OCI-LY7 (cell line): Measurements from ENCODE around the gene RAD51B. TPM values are rescaled to one million over a fixed set of nuclear protein-coding genes. Genes with fewer than 3 reads are reported as not detected.

Experiments
- BruUV-seq: library from RNA; stranded (reverse); fragments of 400-500 nt; replicated peaks from 2 replicates; lab custom pipeline; 2021; lab: Mats Ljungman, UMichigan
- CTCF ChIA-PET: fragments of 300-600 bp; sonication (Branson Sonifier 250); formaldehyde crosslinking; loops from one replicate; lab custom pipeline; 2022; ENCODE audit warnings: antibody characterized with exemption; ENCODE audit not compliant: unreplicated experiment; lab: Charles Lee
- POLR2A ChIA-PET: fragments of 300-600 bp; sonication (Branson Sonifier 250); formaldehyde crosslinking; loops from one replicate; lab custom pipeline; 2022; ENCODE audit warnings: antibody characterized with exemption; lab: Charles Lee
- DNase-seq: peaks from one replicate; pipeline ENCODE4 v3.0.0-alpha.2; 2015; ENCODE audit warnings: low spot score
- H2AFZ ChIP-seq: fragments of 200-600 bp; sonication (generic), shearing (Covaris generic); 2 replicates; pipeline ENCODE4 v1.6.1; 2014; ENCODE audit warnings: mild to moderate bottlenecking, antibody characterized with exemption, low read length, moderate library complexity
- H3K27ac ChIP-seq: fragments of 200-600 bp; sonication (generic); 2 replicates; pipeline ENCODE4 v1.5.1; 2014; ENCODE audit warnings: mixed run types, low read depth, mild to moderate bottlenecking, moderate library complexity, low read length, inconsistent platforms; ENCODE audit not compliant: poor library complexity, severe bottlenecking
- H3K36me3 ChIP-seq: fragments of 200-600 bp; sonication (generic); 2 replicates; pipeline ENCODE4 v1.6.1; 2014; ENCODE audit warnings: mild to moderate bottlenecking, antibody characterized with exemption, low read length, moderate library complexity, mixed read lengths; ENCODE audit not compliant: insufficient read depth
- H3K4me1 ChIP-seq: fragments of 200-600 bp; sonication (generic); 2 replicates; pipeline ENCODE4 v1.5.1; 2014; ENCODE audit warnings: mild to moderate bottlenecking, low read length; ENCODE audit not compliant: insufficient read depth, poor library complexity, severe bottlenecking
- H3K4me2 ChIP-seq: fragments of 200-600 bp; sonication (generic); 2 replicates; pipeline ENCODE4 v1.6.1; 2014; ENCODE audit warnings: mild to moderate bottlenecking, low read length
- H3K4me3 ChIP-seq: fragments of 200-600 bp; sonication (generic); 2 replicates; pipeline ENCODE4 v1.5.1; 2014; ENCODE audit warnings: mild to moderate bottlenecking, low read depth, low read length; ENCODE audit not compliant: poor library complexity, severe bottlenecking
- H3K79me2 ChIP-seq: fragments of 200-600 bp; sonication (generic); 2 replicates; pipeline ENCODE4 v1.6.1; 2016; ENCODE audit warnings: low read depth, mild to moderate bottlenecking, low read length, moderate library complexity, mixed read lengths; ENCODE audit not compliant: insufficient read depth
- H3K9me2 ChIP-seq: fragments of 200-600 bp; sonication (generic); 2 replicates; pipeline ENCODE4 v1.6.1; 2016; ENCODE audit warnings: mild to moderate bottlenecking, low read length, mixed read lengths; ENCODE audit not compliant: insufficient read depth
- H3K9me3 ChIP-seq: fragments of 200-600 bp; sonication (generic); 2 replicates; pipeline ENCODE4 v1.6.1; 2014; ENCODE audit warnings: mild to moderate bottlenecking, mixed run types, low read length, mixed read lengths
- H4K20me1 ChIP-seq: fragments of 200-600 bp; sonication (generic); 2 replicates; pipeline ENCODE4 v1.6.1; 2014; ENCODE audit warnings: mild to moderate bottlenecking, antibody characterized with exemption, low read length, moderate library complexity, mixed read lengths; ENCODE audit not compliant: insufficient read depth
- CTCF ChIP-seq: fragments of 200-600 bp; sonication (generic); conservative IDR thresholded peaks from 2 replicates; pipeline ENCODE4 v1.5.1; 2014; ENCODE audit warnings: mild to moderate bottlenecking, antibody characterized with exemption, low read length, moderate library complexity, mixed read lengths
- EZH2phosphoT487 ChIP-seq: fragments of 200-600 bp; sonication (generic); IDR thresholded peaks from 2 replicates; pipeline ENCODE4 v1.6.1; 2018; ENCODE audit warnings: low read depth, borderline replicate concordance, mild to moderate bottlenecking, mixed run types, antibody characterized with exemption, low read length, moderate library complexity, mixed read lengths
- intact Hi-C: fragments of 100-400 bp; cut with micrococcal nuclease; formaldehyde crosslinking; loops from one replicate; pipeline ENCODE4 v1.10.0; 2022; ENCODE audit not compliant: unreplicated experiment
- total RNA-seq, 2 experiments: library from RNA; depleted of rRNA in 1 of 2; stranded (reverse); fragments of >200 nt in 1 of 2; shearing (Covaris generic) in 1 of 2; gene quantifications; 2 replicates each; pipeline ENCODE4 v1.2.3, GENCODE V29; 2014 to 2022

RAD51B gene
- total RNA-seq, 2 experiments from 2014 or later, result 41.4 to 89.9 TPM

- DNase-seq, result no peak
- no TSS peak for BruUV-seq
- no peaks in the 10 kb centered on the region for H3K9me3 ChIP-seq
- no peaks in the 10 kb centered on the region for H4K20me1 ChIP-seq
- intact Hi-C loops, result no loop called here
- no peaks in the 10 kb centered on the region for H3K79me2 ChIP-seq
- H3K9me2 ChIP-seq, result no peaks in the 10 kb centered on the region
- no peak overlapping the region for H3K27ac ChIP-seq
- CTCF ChIA-PET, result no interaction called here
- POLR2A ChIA-PET, result interaction anchor here (0.8 kb wide), 1 partner anchor 15 kb away, joined by 3 read pairs; no protein-coding TSS in a partner anchor
- no peak overlapping the region for H3K4me3 ChIP-seq
- H3K4me2 ChIP-seq, result no peak overlapping the region
- TF ChIP-seq EZH2phosphoT487 (no peak), CTCF (no peak)
- H2AFZ ChIP-seq, result no peak overlapping the region
- no peaks in the 10 kb centered on the region for H3K4me1 ChIP-seq
- no peaks in the 10 kb centered on the region for H3K36me3 ChIP-seq
Observed at GRCh38 chr14:68157971-68158371, 338.4 kb downstream of the RAD51B start.

DNA sequence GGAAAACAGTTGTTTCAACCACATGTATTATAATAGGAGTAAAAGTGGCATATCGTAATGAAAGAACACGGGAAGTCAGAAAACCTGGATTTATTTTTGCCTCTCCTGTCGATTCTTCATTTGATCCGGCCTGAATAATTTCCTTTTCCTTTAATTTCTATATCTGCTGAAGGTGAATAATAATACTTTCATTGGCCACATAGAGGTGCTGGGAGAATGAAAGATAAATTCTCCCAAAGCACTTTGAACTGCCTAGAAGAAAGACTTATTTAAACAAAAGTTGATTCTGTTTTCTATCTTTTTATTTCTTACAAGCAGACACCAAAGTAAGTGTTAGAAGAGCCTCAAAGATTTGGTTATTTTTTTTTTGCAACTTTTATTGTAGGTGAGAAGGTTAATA lies 339.1 kb downstream of the RAD51B start:
- POLR2A ChIA-PET, result interaction anchor here (0.6 to 0.7 kb wide), 2 partner anchors 754 to 984 kb away, joined by 3 to 5 read pairs; no protein-coding TSS in a partner anchor
- Histone ChIP-seq H2AFZ (no peak overlapping the region), H3K79me2 (no peaks in the 10 kb centered on the region), H3K27ac (no peak overlapping the region), H3K9me2 (no peaks in the 10 kb centered on the region), H3K4me3 (no peak overlapping the region), H3K9me3 (no peaks in the 10 kb centered on the region), H3K4me1 (no peaks in the 10 kb centered on the region), H4K20me1 (no peaks in the 10 kb centered on the region), H3K36me3 (no peaks in the 10 kb centered on the region), H3K4me2 (no peak overlapping the region)
- TF ChIP-seq EZH2phosphoT487, result no peak
- TF ChIP-seq CTCF, result no peak
- CTCF ChIA-PET, result no interaction called here
- BruUV-seq, result no TSS peak
- intact Hi-C loops, result no loop called here
- DNase-seq, result no peak

GRCh38 chr14:68159701-68160633 lies 340.4 kb downstream of the RAD51B start:
- DNase-seq, result no peak
- no peak overlapping the region for H3K27ac ChIP-seq
- H3K9me3 ChIP-seq, result no peaks in the 10 kb centered on the region
- no peaks in the 10 kb centered on the region for H3K4me1 ChIP-seq
- no peaks in the 10 kb centered on the region for H3K36me3 ChIP-seq
- H4K20me1 ChIP-seq, result no peaks in the 10 kb centered on the region
- no peak overlapping the region for H3K4me3 ChIP-seq
- POLR2A ChIA-PET, result interaction anchor here (0.5 to 0.7 kb wide), 2 partner anchors 175 to 756 kb away, joined by 3 to 5 read pairs; no protein-coding TSS in a partner anchor
- no peaks in the 10 kb centered on the region for H3K9me2 ChIP-seq
- H3K4me2 ChIP-seq, result no peak overlapping the region
- TF ChIP-seq CTCF (no peak), EZH2phosphoT487 (no peak)
- CTCF ChIA-PET, result no interaction called here
- no peaks in the 10 kb centered on the region for H3K79me2 ChIP-seq
- no peak overlapping the region for H2AFZ ChIP-seq
- no TSS peak for BruUV-seq
- intact Hi-C loops, result no loop called here
